NT2/D1 (cell line): Measurements from ENCODE around the gene PDE4B.

Experiments used
- DNase-seq: peaks from one replicate; pipeline ENCODE4 v3.0.0-alpha.2; 2011; ENCODE audit warnings: low read depth, low spot score
- H3K27me3 ChIP-seq: 2 replicates; pipeline ENCODE4 v1.6.0; 2011; ENCODE audit warnings: mild to moderate bottlenecking; ENCODE audit not compliant: insufficient read length, insufficient read depth
- H3K36me3 ChIP-seq: 2 replicates; pipeline ENCODE4 v1.6.1; 2011; ENCODE audit warnings: mild to moderate bottlenecking, low read length, mixed read lengths; ENCODE audit not compliant: insufficient read depth, insufficient read length
- H3K4me1 ChIP-seq: 2 replicates; pipeline ENCODE4 v1.5.1; 2011; ENCODE audit not compliant: insufficient read depth, insufficient read length
- H3K4me3 ChIP-seq: 2 replicates; pipeline ENCODE4 v1.5.1; 2011; ENCODE audit warnings: low read depth; ENCODE audit not compliant: insufficient read length
- H3K9ac ChIP-seq: 2 replicates; pipeline ENCODE4 v1.6.0; 2011; ENCODE audit warnings: low read depth; ENCODE audit not compliant: insufficient read length
- H3K9me3 ChIP-seq: 2 replicates; pipeline ENCODE4 v1.5.1; 2011; ENCODE audit warnings: mild to moderate bottlenecking, low read length; ENCODE audit not compliant: insufficient read depth
- SUZ12 ChIP-seq: IDR thresholded peaks from 2 replicates; pipeline ENCODE4 v1.6.1; 2011; ENCODE audit not compliant: insufficient read length, insufficient read depth; ENCODE audit errors: extremely low read depth
- YY1 ChIP-seq: IDR thresholded peaks from 2 replicates; pipeline ENCODE4 v1.6.1; 2011; ENCODE audit not compliant: insufficient read length, insufficient read depth
- ZNF274 ChIP-seq: IDR thresholded peaks from 2 replicates; pipeline ENCODE4 v1.6.1; 2011; ENCODE audit warnings: mild to moderate bottlenecking, low read depth, low read length

The PDE4B gene

GRCh38 chr1:66231217-66231616, 438.5 kb downstream of the PDE4B start:
- no peak for DNase-seq
- H3K4me3 ChIP-seq, result no peak overlapping the region
- no peaks in the 10 kb centered on the region for H3K27me3 ChIP-seq
- H3K9ac ChIP-seq, result no peak overlapping the region
- TF ChIP-seq ZNF274 (no peak), SUZ12 (no peak), YY1 (no peak)
- H3K36me3 ChIP-seq, result no peaks in the 10 kb centered on the region
- no peaks in the 10 kb centered on the region for H3K4me1 ChIP-seq
- no peaks in the 10 kb centered on the region for H3K9me3 ChIP-seq

- Histone ChIP-seq H3K36me3 (no peaks in the 10 kb centered on the region), H3K4me1 (no peaks in the 10 kb centered on the region), H3K9ac (no peak overlapping the region), H3K27me3 (no peaks in the 10 kb centered on the region), H3K9me3 (no peaks in the 10 kb centered on the region), H3K4me3 (no peak overlapping the region)
- no peak for DNase-seq
- TF ChIP-seq SUZ12 (no peak), YY1 (no peak), ZNF274 (no peak)
Observed at GRCh38 chr1:66231681-66232463, 439.2 kb downstream of the PDE4B start.

GRCh38 chr1:66237042-66237441, 444.3 kb downstream of the PDE4B start:
- no peaks in the 10 kb centered on the region for H3K9me3 ChIP-seq
- no peaks in the 10 kb centered on the region for H3K4me1 ChIP-seq
- no peak overlapping the region for H3K9ac ChIP-seq
- no peak overlapping the region for H3K4me3 ChIP-seq
- no peaks in the 10 kb centered on the region for H3K27me3 ChIP-seq
- TF ChIP-seq ZNF274 (no peak), SUZ12 (no peak), YY1 (no peak)
- no peaks in the 10 kb centered on the region for H3K36me3 ChIP-seq
- no peak for DNase-seq

- DNase-seq, result no peak
- Histone ChIP-seq H3K27me3 (no peaks in the 10 kb centered on the region), H3K4me3 (no peak overlapping the region), H3K4me1 (no peaks in the 10 kb centered on the region), H3K9ac (no peak overlapping the region), H3K36me3 (no peaks in the 10 kb centered on the region), H3K9me3 (no peaks in the 10 kb centered on the region)
- no peak for TF ChIP-seq SUZ12
- TF ChIP-seq ZNF274, result no peak
- TF ChIP-seq YY1, result no peak
Observed at GRCh38 chr1:66237722-66238479, 445.2 kb downstream of the PDE4B start.

GRCh38 chr1:66239834-66240233, 447.1 kb downstream of the PDE4B start:
- H3K9me3 ChIP-seq, result no peaks in the 10 kb centered on the region
- TF ChIP-seq ZNF274 (no peak), YY1 (no peak), SUZ12 (no peak)
- no peak for DNase-seq

GRCh38 chr1:66240491-66241484, 448.1 kb downstream of the PDE4B start:
- Histone ChIP-seq H3K9ac (no peak overlapping the region), H3K4me3 (no peak overlapping the region), H3K4me1 (no peaks in the 10 kb centered on the region), H3K36me3 (no peaks in the 10 kb centered on the region), H3K9me3 (no peaks in the 10 kb centered on the region), H3K27me3 (no peaks in the 10 kb centered on the region)
- TF ChIP-seq YY1 (no peak), SUZ12 (no peak), ZNF274 (no peak)
- no peak for DNase-seq

More at GRCh38 chr1:66239834-66240233, 447.1 kb downstream of the PDE4B start:
- H3K4me3 ChIP-seq, result no peak overlapping the region
- no peaks in the 10 kb centered on the region for H3K36me3 ChIP-seq
- no peak overlapping the region for H3K9ac ChIP-seq
- H3K4me1 ChIP-seq, result no peaks in the 10 kb centered on the region
- no peaks in the 10 kb centered on the region for H3K27me3 ChIP-seq
